ENCODE data around the gene TEN1.

TEN1 gene

DNA sequence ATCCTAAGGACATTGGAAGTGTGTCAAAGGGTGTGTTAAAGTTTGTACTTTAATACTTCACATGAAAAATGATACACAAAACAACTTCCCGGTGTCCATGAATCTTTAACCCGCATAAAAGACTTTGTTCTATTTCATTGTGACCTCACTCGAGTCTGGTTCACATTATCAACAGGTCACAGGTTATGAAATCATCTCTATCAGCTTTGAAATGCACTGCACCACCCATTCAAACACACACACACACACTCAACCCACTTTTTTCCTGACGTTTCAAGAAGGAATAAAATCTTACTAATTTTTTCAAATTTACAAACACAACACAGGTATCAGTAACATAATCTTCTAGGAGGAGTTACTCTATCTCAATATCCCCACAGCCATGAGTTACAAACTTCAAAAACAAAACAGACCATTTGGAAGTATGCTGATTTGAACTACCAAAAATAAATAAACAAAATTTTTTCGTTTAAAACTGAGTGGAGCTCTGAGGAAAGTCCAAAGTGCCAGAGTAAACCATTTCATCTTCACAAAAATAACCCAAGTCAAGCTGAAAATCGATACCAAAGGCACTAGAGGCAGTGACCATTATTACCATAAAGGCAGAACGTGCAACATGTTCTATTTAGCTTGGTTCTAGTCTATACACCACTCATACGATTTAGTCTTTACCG lies 2.7 kb upstream of the TEN1 start:
- DNase-seq (ENCODE audit: low spot score) = no peak

DNA sequence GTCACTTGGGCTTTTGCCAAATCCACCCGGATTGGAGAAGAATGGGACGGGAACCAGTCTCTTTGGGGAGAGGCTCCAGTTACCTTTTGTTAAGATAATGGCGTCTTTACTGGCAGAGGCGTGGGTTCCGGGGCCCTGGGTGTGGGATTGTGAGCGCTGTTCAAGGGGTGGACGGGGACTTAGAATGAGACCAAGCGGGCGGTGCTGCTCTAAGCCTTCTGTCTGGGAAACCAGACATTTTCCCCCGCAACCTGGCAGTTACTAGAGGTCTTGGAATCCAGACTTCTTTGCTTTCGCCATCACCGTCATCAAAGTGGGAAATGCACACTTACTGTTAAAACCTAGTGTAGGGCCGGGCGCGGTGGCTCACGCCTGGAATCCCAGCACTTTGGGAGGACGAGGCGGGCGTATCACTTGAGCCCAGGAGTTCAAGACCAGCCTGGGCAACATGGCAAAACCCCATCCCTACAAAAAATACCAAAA lies 706 bp downstream of the TEN1 start:
- no peak for DNase-seq (ENCODE audit: low spot score)

DNA sequence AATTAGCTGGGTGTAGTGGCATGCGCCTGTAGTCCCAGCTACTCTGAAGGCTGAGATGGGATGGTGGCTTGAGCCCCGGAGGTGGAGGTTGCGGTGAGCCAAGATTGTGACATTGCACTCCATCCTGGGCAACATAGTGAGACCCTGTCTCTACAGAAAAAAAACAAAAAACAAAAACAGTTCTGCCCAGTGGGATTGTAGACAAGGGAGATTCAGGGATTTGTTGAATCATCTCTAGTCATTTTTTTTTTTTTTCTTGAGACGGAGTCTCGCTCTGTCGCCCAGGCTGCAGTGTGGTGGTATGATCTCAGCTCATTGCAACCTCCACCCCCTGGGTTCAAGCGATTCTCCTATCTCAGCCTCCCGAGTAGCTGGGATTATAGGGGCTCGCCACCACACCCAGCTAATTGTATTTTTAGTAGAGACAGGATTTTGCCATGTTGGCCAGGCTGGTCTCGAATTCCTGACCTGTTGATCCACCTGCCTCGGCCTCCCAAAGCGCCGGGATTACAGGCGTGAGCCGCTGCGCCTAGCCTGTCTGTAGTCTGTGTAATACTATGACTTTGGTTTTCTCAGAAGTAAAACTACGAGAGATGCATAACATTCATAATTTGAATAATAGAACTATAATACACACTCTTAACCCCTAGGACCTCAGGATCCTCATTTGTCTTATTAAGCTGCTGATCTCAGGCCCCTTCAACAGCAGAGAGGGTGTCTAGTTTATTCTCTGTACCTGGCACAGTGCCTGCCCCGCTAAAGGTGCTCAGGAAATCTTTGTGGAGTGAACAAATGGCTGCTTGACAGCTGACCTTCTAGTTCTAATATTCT lies 1.4 kb downstream of the TEN1 start:
- no peak for DNase-seq (ENCODE audit: low spot score)

- no peak for DNase-seq (ENCODE audit: low spot score)
Observed at GRCh38 chr17:75981019-75981615, 2.1 kb downstream of the TEN1 start.

- DNase-seq (ENCODE audit: low spot score) = no peak
Observed at GRCh38 chr17:75983501-75984181, 4.6 kb downstream of the TEN1 start.

- no peak for DNase-seq (ENCODE audit: low spot score)
Observed at GRCh38 chr17:75985986-75986385, 6.9 kb downstream of the TEN1 start.

- DNase-seq (ENCODE audit: low spot score) = no peak
Observed at GRCh38 chr17:75987041-75987440, 8.0 kb downstream of the TEN1 start.

DNA sequence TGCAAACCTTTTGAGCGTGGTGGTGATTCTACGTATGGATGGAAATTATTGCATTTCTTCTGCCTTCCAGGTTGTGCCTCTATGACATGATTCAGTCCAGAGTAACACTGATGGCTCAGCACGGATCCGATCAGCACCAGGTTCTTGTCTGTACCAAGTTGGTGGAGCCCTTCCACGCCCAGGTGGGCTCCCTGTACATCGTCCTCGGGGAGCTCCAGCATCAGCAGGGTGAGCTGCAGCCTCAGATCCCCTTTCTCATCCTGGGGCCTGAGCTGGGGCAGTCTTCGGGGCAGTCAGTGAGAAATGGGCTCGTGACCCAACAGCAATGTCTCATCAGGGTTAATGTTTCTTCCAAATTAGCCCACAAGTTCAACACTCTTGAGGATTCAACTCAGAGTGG lies 12.4 kb downstream of the TEN1 start:
- DNase-seq (ENCODE audit: low spot score) = no peak

- no peak for DNase-seq (ENCODE audit: low spot score)
Observed at GRCh38 chr17:75994802-75995370, 15.8 kb downstream of the TEN1 start.

GRCh38 chr17:75995385-75995925 lies 16.4 kb downstream of the TEN1 start:
- no peak for DNase-seq (ENCODE audit: low spot score)

DNA sequence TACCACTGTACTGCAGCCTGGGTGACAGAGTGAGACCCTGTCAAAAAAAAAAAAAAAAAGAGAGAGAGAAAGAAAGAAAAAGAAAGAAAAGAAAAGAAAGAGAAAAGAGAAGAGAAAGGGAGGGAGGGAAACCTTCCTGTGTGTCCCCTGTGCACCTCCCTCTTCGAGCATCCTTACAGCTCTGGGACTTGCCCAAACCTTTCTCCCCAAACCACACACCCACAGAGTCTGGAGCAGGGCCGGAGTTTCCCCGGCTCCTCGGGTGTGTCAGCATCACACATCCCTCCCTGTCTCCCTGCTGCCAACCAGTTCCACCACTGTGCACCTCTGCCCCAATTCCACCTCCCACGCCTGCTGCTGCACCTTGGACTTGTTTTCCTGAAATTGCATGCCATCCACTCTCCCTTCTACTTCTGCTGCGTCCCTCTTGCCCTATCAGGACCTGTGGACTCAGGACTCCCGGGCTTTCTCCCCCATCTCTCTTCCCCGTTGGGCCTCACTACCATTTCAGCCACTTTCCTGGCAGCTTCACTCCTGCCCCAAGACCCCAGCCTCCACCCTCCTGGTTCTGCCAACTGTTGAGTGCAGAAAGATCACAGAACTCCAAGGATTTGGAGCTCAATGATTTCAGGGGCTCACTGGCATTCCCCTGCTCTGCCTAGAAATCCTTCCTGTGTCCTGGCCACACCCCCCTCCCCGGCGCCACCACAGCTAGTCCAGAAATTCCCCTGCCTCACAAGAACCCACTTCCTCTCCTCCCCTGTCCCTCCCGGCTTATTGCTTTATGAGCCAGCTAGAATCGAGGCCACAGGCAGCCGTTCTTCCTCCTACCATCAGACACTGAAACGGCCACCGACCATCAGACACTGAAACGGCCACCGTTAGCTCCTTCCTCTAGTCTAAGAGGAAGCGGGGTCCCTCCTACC lies 17.9 kb downstream of the TEN1 start:
- DNase-seq (ENCODE audit: low spot score) = no peak

DNA sequence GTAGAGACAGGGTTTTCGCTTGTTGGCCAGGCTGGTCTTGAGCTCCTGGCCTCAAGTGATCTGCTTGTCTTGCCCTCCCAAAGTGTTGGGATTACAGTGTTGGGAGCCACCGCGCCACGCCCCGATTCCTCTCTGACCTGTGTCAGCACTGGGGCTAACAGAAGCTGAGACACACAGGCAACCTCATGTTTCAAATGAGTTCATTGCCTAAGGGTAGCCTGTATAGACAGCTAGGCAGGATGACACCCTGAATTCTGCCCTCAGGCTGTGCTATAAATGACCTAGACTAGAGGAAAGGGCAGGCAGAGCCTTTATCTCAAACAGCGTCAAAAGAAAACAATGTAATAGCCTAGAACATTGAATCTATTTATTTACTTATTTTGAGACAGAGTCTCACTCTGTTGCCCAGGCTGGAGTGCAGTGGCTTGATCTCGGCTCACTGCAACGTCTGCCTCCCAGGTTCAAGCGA lies 19.3 kb downstream of the TEN1 start:
- DNase-seq (ENCODE audit: low spot score) = no peak

GRCh38 chr17:76000016-76000754 lies 21.1 kb downstream of the TEN1 start:
- DNase-seq (ENCODE audit: low spot score) = peak; percentile 33

DNA sequence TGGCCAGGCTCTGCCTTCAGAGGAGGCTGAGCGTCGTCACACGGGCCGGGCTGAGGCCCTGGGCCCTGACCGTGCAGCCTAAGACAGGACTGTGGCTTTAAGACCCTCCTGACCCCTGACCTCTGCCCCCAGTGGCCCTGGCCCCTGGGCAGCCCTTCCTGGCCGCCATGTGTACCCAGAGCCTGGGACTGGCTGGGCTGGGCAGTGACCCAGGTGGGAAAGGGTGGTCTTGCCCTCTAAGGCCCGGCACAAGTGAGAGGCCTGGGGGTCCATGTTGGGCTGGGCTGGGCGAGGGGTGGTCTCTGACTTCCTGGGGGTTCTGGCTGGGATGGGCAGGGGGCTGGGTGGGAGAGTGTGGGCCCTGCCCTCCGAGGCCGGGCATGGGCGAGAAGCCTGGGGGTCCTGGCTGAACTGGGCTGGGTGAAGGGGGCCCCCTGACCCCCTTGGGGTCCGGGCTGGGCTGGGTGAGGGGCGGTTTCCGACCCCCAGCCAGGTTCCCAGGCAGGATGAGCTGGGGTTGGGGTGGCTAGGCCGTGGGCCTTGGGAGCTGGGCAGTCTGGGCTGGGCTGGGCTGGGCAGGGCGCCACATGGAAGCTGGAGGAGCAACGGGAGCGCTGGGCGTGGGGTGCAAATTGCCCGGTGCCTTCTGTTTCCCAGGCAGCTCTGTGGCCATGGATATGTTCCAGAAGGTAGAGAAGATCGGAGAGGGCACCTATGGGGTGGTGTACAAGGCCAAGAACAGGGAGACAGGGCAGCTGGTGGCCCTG lies 21.9 kb downstream of the TEN1 start, which contains the start of gene CDK3:
Gene CDK3 (plus strand): TSS at position 101 of the 767 bp plus-strand sequence. CDS start 571 bp downstream, at position 672.
- no peak for DNase-seq (ENCODE audit: low spot score)

DNA sequence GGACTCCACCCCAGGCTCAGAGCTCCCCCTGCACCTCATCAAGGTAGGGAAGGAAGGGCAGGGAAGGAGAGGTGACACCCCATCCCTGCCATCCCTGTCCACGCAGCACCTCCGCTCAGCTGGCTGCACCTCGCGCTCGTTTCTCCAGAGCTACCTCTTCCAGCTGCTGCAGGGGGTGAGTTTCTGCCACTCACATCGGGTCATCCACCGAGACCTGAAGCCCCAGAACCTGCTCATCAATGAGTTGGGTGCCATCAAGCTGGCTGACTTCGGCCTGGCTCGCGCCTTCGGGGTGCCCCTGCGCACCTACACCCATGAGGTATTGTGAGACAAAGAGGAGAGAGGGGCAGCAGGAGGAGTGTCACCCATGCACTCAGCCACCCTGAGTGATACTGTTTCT lies 23.1 kb downstream of the TEN1 start:
- no peak for DNase-seq (ENCODE audit: low spot score)

- DNase-seq (ENCODE audit: low spot score) = no peak
Observed at GRCh38 chr17:76003915-76004314, 24.9 kb downstream of the TEN1 start.

DNA sequence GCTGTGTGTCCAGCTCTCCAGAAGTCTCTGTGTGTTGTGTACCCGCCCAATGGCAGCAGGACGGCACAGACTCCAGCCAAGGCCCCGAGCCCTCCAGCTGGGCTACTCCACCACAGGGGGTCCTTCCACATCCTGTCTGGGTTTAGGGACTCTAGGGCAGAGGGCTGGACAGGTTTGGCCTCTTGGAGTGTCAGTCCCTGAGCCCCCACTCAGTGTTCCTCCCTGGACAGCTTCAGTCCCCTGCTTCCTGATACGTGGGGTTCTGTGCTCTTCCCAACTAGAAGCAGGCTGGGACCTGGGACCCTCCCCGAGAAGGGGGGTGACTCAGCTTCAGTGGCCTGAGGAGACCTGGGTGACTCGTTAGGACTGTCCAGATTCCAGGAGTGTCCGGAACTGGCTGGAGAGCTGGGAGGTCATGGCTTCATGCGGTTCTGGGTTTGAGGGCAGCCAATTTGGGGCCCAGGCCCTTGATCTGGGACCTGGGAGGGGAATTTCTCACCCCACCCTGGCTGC lies 25.8 kb downstream of the TEN1 start:
- no peak for DNase-seq (ENCODE audit: low spot score)

DNA sequence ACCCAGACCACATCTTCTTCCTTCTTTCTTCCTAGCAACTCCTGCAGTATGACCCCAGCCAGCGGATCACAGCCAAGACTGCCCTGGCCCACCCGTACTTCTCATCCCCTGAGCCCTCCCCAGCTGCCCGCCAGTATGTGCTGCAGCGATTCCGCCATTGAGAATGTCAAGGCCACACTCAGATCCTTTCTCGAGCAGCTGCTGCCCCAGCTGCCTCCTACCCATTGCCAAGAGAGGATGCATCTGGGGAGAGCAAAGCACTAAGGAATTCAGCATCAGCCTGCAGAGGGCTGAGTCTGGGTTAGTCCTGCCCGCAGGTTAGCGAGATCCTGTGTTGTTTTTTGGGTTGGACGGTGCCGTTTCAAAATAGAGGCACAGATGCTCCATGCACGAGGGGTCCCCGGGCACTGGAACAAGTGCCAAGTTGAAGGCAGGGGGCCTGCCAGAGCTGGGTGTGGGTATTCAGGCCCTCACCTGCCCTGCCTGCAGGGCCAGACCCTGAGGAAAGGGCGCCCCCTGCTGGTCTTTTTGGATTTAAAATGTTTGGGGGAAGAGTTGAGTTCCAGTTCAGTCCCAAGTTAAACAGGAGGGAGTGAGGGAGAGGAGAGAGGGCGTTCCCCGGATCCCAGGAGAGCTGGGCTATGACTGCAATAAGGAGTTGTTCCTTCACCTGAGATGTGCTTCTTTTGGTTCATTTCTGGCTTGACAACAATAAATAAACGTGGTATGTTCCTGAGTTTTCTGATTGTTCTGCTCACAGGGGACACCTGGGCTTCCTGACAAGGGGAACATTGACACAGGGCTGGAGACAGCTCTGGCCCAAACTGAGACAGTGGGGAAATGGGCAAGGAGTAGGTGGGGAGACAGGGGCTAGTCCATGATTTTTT lies 26.5 kb downstream of the TEN1 start:
- DNase-seq (ENCODE audit: low spot score) = peak; percentile 71
